K562 (cell line): ENCODE results near the gene C15orf62. TPM values are rescaled to one million over a fixed set of nuclear protein-coding genes. Genes with fewer than 3 reads are reported as not detected.

Experiments
- ATAC-seq: fragments of 200-7000 bp; cut with Tn5 transposase; 3 replicates; pipeline ENCODE4 v1.9.1; 2020; ENCODE audit warnings: moderate library complexity
- BruUV-seq: library from RNA; stranded (reverse); fragments of 400-500 nt; replicated peaks from 2 replicates; lab custom pipeline; 2021; lab: Mats Ljungman, UMichigan
- CTCF ChIA-PET: fragments of 300-600 bp; formaldehyde crosslinking; extraction: SDS; loops from one replicate; lab custom pipeline; 2021; ENCODE audit warnings: low intra/inter-chr PET ratio; lab: Yijun Ruan, JAX
- POLR2A ChIA-PET: fragments of 300-600, 350-650 bp; sonication (Branson Sonifier 250); formaldehyde crosslinking; extraction: SDS; loops from one replicate; lab custom pipeline; 2021; ENCODE audit warnings: antibody characterized with exemption, inconsistent platforms; lab: Yijun Ruan, JAX
- DNase-seq, 4 experiments: peaks; one replicate each; pipeline versions ENCODE4 v3.0.0 to v3.0.0-alpha.2; 2011 to 2018; ENCODE audit warnings: low spot score in 3 of 4, mixed read lengths in 3 of 4; ENCODE audit errors: extremely low read depth in 1 of 4
- FAIRE-seq: peaks from 2 replicates; lab custom pipeline; 2011; peaks lifted over from hg19 to GRCh38; lab: Jason Lieb, UNC
- H2AFZ ChIP-seq: 2 replicates; pipeline ENCODE4 v1.6.0; 2011; ENCODE audit warnings: low read depth, low read length, control low read depth, inconsistent platforms
- H3K27ac ChIP-seq: fragments of 200-600 bp; 3 replicates; pipeline ENCODE4 v1.8.0; 2011; ENCODE audit warnings: low read depth, mild to moderate bottlenecking, control low read depth, inconsistent platforms, low read length, moderate library complexity, mixed read lengths; ENCODE audit errors: extremely low read depth
- H3K27me3 ChIP-seq, 2 experiments: fragments of 300-600 bp in 1 of 2; 2 replicates in 1 of 2; 3 replicates in 1 of 2; pipeline versions ENCODE4 v1.6.0 to v1.8.0; 2011; ENCODE audit warnings: inconsistent platforms in 2 of 2, low read length in 2 of 2, mild to moderate bottlenecking in 1 of 2, mixed read lengths in 1 of 2, moderate library complexity in 1 of 2; ENCODE audit not compliant: control insufficient read depth in 2 of 2, insufficient read depth in 2 of 2
- H3K36me3 ChIP-seq: fragments of 300-600 bp; 3 replicates; pipeline ENCODE4 v1.8.0; 2011; ENCODE audit warnings: mild to moderate bottlenecking, low read length, inconsistent platforms; ENCODE audit not compliant: control insufficient read depth, insufficient read depth
- H3K4me1 ChIP-seq, 2 experiments: fragments of 200-600 bp in 1 of 2; replicated peaks in 1 of 2; 2 replicates in 1 of 2; 3 replicates in 1 of 2; pipeline versions ENCODE4 v1.5.1 to v1.8.0; 2011; ENCODE audit warnings: inconsistent platforms in 2 of 2, low read length in 2 of 2, mild to moderate bottlenecking in 1 of 2, mixed read lengths in 1 of 2, moderate library complexity in 1 of 2; ENCODE audit not compliant: control insufficient read depth in 2 of 2, insufficient read depth in 2 of 2
- H3K4me2 ChIP-seq: 2 replicates; pipeline ENCODE4 v1.6.1; 2011; ENCODE audit warnings: low read length, control low read depth, inconsistent platforms, mixed read lengths; ENCODE audit not compliant: insufficient read depth
- H3K4me3 ChIP-seq: fragments of 200-600 bp; sonication (generic), shearing (Covaris generic); 2 replicates; pipeline ENCODE4 v1.5.1; 2016; ENCODE audit warnings: control low read depth, inconsistent platforms
- H3K79me2 ChIP-seq: fragments of 200-600 bp; 3 replicates; pipeline ENCODE4 v1.8.0; 2011; ENCODE audit warnings: low read length, inconsistent platforms; ENCODE audit not compliant: control insufficient read depth, insufficient read depth
- H3K9ac ChIP-seq, 2 experiments: 2 replicates each; pipeline versions ENCODE4 v1.6.0 to v1.6.1; 2011; ENCODE audit warnings: low read depth in 2 of 2, low read length in 2 of 2, control low read depth in 1 of 2, inconsistent platforms in 1 of 2, mild to moderate bottlenecking in 1 of 2, mixed read lengths in 1 of 2; ENCODE audit not compliant: insufficient read depth in 1 of 2
- H3K9me1 ChIP-seq: one replicate; pipeline ENCODE4 v1.6.0; 2011; ENCODE audit warnings: inconsistent platforms, mild to moderate bottlenecking, low read length, moderate library complexity; ENCODE audit not compliant: control insufficient read depth, insufficient read depth
- H3K9me3 ChIP-seq: replicated peaks from 2 replicates; pipeline ENCODE4 v1.5.1; 2011; ENCODE audit warnings: low read depth, low read length, inconsistent platforms; ENCODE audit not compliant: control insufficient read depth, insufficient read depth
- H4K20me1 ChIP-seq: replicated peaks from 2 replicates; pipeline ENCODE4 v1.6.1; 2011; ENCODE audit warnings: low read length, inconsistent platforms, mixed read lengths; ENCODE audit not compliant: control insufficient read depth, insufficient read depth
- ARID1B ChIP-seq: fragments of 450-650 bp; IDR thresholded peaks from 2 replicates; pipeline ENCODE4 v1.6.1; 2016; ENCODE audit warnings: antibody characterized with exemption, mild to moderate bottlenecking, inconsistent platforms
- CREM ChIP-seq: IDR thresholded peaks from 2 replicates; pipeline ENCODE4 v1.6.1; 2014; ENCODE audit warnings: antibody characterized with exemption, low read depth
- DPF2 ChIP-seq: fragments of 450-650 bp; IDR thresholded peaks from 2 replicates; pipeline ENCODE4 v1.6.1; 2016
- FOXP1 ChIP-seq: sonication (generic); formaldehyde crosslinking; IDR thresholded peaks from 2 replicates; pipeline ENCODE4 v1.8.0; 2022; ENCODE audit warnings: mild to moderate bottlenecking, missing genetic modification reagents
- JUNB ChIP-seq: fragments of 450-650 bp; formaldehyde crosslinking; conservative IDR thresholded peaks from 2 replicates; pipeline ENCODE4 v1.4.0; 2020; ENCODE audit warnings: mild to moderate bottlenecking
- MXI1 ChIP-seq: IDR thresholded peaks from 2 replicates; pipeline ENCODE4 v1.6.1; 2011; ENCODE audit warnings: low read depth, mild to moderate bottlenecking, improper control_type of control experiment, low read length
- POLR2H ChIP-seq: IDR thresholded peaks from 2 replicates; pipeline ENCODE4 v1.6.1; 2016; ENCODE audit warnings: missing genetic modification characterization, low read depth, mild to moderate bottlenecking, control low read depth, missing compliant biosample characterization, moderate library complexity
- PRPF4 ChIP-seq: fragments of 200-400 bp; formaldehyde crosslinking; IDR thresholded peaks from one replicate; pipeline ENCODE4 v1.6.1; 2017; ENCODE audit warnings: low read length, low read depth, mild to moderate bottlenecking; ENCODE audit not compliant: insufficient read depth, poor library complexity, severe bottlenecking
- SIX5 ChIP-seq, 2 experiments: IDR thresholded peaks; 2 replicates each; pipeline ENCODE4 v1.6.1; 2011; ENCODE audit warnings: low read length in 2 of 2, borderline replicate concordance in 1 of 2, low read depth in 1 of 2, mild to moderate bottlenecking in 1 of 2, moderate library complexity in 1 of 2; ENCODE audit not compliant: insufficient read depth in 1 of 2
- TEAD4 ChIP-seq, 2 experiments: sonication (generic) in 1 of 2; formaldehyde crosslinking in 1 of 2; IDR thresholded peaks; 2 replicates each; pipeline versions ENCODE4 v1.6.1 to v1.8.0; 2012 to 2022; ENCODE audit warnings: borderline replicate concordance in 1 of 2, inconsistent platforms in 1 of 2, low read length in 1 of 2, mild to moderate bottlenecking in 1 of 2, missing genetic modification reagents in 1 of 2
- ZBTB8A ChIP-seq: fragments of 450-650 bp; IDR thresholded peaks from 2 replicates; pipeline ENCODE4 v1.6.1; 2018; ENCODE audit warnings: mild to moderate bottlenecking, moderate library complexity; ENCODE audit not compliant: partially characterized antibody
- ZNF12 ChIP-seq: sonication (generic); formaldehyde crosslinking; IDR thresholded peaks from 2 replicates; pipeline ENCODE4 v1.4.0; 2020; ENCODE audit warnings: mild to moderate bottlenecking, missing genetic modification reagents
- WGBS: fragments of 100-300 bp; shearing (Covaris generic); methylation state at CpG from one replicate; pipeline ENCODE4 v1.1.6; 2016; ENCODE audit warnings: low coverage, mixed read lengths; ENCODE audit not compliant: insufficient coverage; ENCODE audit errors: missing lambda C conversion rate; 5-methylcytosine and 5-hydroxymethylcytosine counted together
- in situ Hi-C: fragments of 300-500 bp; cut with MboI; formaldehyde crosslinking; loops from 4 replicates; pipeline ENCODE4 v1.15.0; 2018; ENCODE audit warnings: inconsistent platforms, mixed read lengths
- intact Hi-C: fragments of 100-400 bp; cut with micrococcal nuclease; formaldehyde crosslinking; loops from 2 replicates; pipeline ENCODE4 v1.14.2; 2022
- polyA plus RNA-seq, 8 experiments: library from polyadenylated mRNA; depleted of rRNA in 4 of 8; stranded (reverse) in 5 of 8; unstranded in 3 of 8; fragments of >200 nt; fragmentation: Nextera tagmentation in 2 of 8; fragmentation: Illumina TruSeq in 1 of 8; extraction: Ambion mirVana in 2 of 8; extraction: Trizol in 1 of 8; gene quantifications; 2 replicates each; pipeline versions ENCODE4 v1.2.1 to v1.2.3, GENCODE V29; 2011 to 2014; ENCODE audit warnings: inconsistent platforms in 1 of 8, missing spikeins in 1 of 8
- total RNA-seq, 7 experiments: library from RNA; depleted of rRNA in 6 of 7; stranded (reverse); fragments of >200 nt in 6 of 7; fragmentation: Illumina TruSeq in 2 of 7; extraction: Trizol in 2 of 7; gene quantifications; 2 replicates each; pipeline versions ENCODE4 v1.2.1 to v1.2.3, GENCODE V29; 2011 to 2021; ENCODE audit warnings: low replicate concordance in 1 of 7
- TF ChIP-seq, protein P1 (sequence below): fragments of 200-400 bp; formaldehyde crosslinking; IDR thresholded peaks from 2 replicates; pipeline ENCODE4 v1.6.1; 2017; ENCODE audit warnings: mild to moderate bottlenecking, low read depth, low read length, moderate library complexity
- TF ChIP-seq, protein P2 (sequence below): fragments of 250-450 bp; sonication (Bioruptor Pico); IDR thresholded peaks from 2 replicates; pipeline ENCODE4 v1.9.0; 2021; ENCODE audit warnings: mild to moderate bottlenecking, inconsistent platforms
- TF ChIP-seq, protein P3 (sequence below): fragments of 250-450 bp; sonication (Bioruptor Pico); IDR thresholded peaks from 2 replicates; pipeline ENCODE4 v1.5.1; 2021; ENCODE audit warnings: mild to moderate bottlenecking

C15orf62 gene
- total and polyA plus RNA-seq, 9 of the 15 experiments (the other 6 are each of a cell fraction or from before 2014, with no cell fraction given): 0.01 to 0.76 (median 0.30) TPM; not detected in 1

DNA sequence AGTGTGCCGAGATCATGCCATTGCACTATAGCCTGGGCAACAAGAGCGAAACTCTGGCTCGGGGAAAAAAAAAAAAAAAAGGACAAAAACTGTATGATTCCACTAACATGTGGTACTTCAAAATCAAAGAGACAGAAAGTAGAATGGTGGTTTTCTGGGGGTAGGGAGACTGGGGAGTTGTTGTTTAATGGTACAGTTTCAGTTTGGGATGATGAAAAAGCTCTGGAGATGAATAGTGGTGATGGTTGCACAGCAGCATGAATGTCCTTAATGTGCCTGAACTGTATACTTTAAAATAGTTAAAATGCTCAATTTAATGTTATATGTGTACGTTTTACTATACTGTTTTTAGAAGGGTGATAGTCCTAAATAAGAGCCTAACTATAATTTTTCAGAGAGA is 47.4 kb upstream of the C15orf62 start (continued):
- TF ChIP-seq, protein P1, sequence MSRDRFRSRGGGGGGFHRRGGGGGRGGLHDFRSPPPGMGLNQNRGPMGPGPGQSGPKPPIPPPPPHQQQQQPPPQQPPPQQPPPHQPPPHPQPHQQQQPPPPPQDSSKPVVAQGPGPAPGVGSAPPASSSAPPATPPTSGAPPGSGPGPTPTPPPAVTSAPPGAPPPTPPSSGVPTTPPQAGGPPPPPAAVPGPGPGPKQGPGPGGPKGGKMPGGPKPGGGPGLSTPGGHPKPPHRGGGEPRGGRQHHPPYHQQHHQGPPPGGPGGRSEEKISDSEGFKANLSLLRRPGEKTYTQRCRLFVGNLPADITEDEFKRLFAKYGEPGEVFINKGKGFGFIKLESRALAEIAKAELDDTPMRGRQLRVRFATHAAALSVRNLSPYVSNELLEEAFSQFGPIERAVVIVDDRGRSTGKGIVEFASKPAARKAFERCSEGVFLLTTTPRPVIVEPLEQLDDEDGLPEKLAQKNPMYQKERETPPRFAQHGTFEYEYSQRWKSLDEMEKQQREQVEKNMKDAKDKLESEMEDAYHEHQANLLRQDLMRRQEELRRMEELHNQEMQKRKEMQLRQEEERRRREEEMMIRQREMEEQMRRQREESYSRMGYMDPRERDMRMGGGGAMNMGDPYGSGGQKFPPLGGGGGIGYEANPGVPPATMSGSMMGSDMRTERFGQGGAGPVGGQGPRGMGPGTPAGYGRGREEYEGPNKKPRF: no peak

DNA sequence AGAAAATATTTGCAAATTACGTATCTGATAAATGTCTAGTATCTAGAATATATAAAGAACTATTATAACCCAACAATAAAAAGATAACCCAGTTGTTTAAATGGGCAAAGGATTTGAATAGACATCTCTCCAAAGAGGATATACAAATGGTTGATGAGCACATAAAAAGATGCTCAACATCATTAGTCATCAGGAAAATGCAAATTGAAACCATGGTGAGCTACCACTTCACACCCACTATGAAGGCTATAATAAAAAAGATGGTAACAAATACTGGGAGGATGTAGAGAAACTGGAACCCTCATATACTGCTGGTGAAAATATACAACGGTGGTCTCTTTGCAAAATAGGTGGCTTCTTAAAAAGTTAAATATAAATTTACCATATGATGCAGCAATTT is 46.8 kb upstream of the C15orf62 start:
- no peak overlapping the region for H2AFZ ChIP-seq
- intact Hi-C loops (no loop called here), in situ Hi-C loops (no loop called here)
- no peak overlapping the region for H3K4me3 ChIP-seq
- ChIA-PET POLR2A (interaction anchor here (0.9 to 1.2 kb wide), 3 partner anchors 14 to 133 kb away, joined by 3 to 4 read pairs (median 4); no protein-coding TSS in a partner anchor), CTCF (no interaction called here)
- no peaks in the 10 kb centered on the region for H3K9me3 ChIP-seq
- 0 out of 5 replicates have a peak, but pooled peaks cover 0 to 4% of the 10 kb centered on the region in 2 experiments for H3K4me1 ChIP-seq
- H3K27ac ChIP-seq: no peak overlapping the region
- H4K20me1 ChIP-seq: no peaks in the 10 kb centered on the region
- DNase-seq (no peak), ATAC-seq (no peak), FAIRE-seq (no peak)
- 74% methylated on average over 2 of the region's 2 CpGs for WGBS
- H3K9me1 ChIP-seq: no peaks in the 10 kb centered on the region
- BruUV-seq: no TSS peak
- no peak overlapping the region for H3K4me2 ChIP-seq
- H3K79me2 ChIP-seq: no peaks in the 10 kb centered on the region
- H3K36me3 ChIP-seq: peaks cover 68% of the 10 kb centered on the region
- H3K9ac ChIP-seq: no peak overlapping the region
- no peaks in the 10 kb centered on the region for H3K27me3 ChIP-seq
- TF ChIP-seq ZBTB8A (no peak), SIX5 (IDR thresholded peaks at IDR 0.05; ENCODE audit: borderline replicate concordance in 1 of 2, insufficient read depth in 1 of 2, low read depth in 1 of 2, low read length in 2 of 2) (no peak), FOXP1 (CRISPR knock-in tag) (no peak), ZNF12 (CRISPR knock-in tag) (no peak), TEAD4 (IDR thresholded peaks at IDR 0.05; ENCODE audit: low read length) (no peak), TEAD4 (CRISPR knock-in tag; IDR thresholded peaks at IDR 0.05; ENCODE audit: borderline replicate concordance) (no peak), PRPF4 (no peak), MXI1 (no peak), POLR2H (no peak), DPF2 (no peak), CREM (no peak), ARID1B (no peak), JUNB (CRISPR knock-in tag) (no peak)
- TF ChIP-seq, protein P2, sequence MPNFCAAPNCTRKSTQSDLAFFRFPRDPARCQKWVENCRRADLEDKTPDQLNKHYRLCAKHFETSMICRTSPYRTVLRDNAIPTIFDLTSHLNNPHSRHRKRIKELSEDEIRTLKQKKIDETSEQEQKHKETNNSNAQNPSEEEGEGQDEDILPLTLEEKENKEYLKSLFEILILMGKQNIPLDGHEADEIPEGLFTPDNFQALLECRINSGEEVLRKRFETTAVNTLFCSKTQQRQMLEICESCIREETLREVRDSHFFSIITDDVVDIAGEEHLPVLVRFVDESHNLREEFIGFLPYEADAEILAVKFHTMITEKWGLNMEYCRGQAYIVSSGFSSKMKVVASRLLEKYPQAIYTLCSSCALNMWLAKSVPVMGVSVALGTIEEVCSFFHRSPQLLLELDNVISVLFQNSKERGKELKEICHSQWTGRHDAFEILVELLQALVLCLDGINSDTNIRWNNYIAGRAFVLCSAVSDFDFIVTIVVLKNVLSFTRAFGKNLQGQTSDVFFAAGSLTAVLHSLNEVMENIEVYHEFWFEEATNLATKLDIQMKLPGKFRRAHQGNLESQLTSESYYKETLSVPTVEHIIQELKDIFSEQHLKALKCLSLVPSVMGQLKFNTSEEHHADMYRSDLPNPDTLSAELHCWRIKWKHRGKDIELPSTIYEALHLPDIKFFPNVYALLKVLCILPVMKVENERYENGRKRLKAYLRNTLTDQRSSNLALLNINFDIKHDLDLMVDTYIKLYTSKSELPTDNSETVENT: no peak
- TF ChIP-seq, protein P3, sequence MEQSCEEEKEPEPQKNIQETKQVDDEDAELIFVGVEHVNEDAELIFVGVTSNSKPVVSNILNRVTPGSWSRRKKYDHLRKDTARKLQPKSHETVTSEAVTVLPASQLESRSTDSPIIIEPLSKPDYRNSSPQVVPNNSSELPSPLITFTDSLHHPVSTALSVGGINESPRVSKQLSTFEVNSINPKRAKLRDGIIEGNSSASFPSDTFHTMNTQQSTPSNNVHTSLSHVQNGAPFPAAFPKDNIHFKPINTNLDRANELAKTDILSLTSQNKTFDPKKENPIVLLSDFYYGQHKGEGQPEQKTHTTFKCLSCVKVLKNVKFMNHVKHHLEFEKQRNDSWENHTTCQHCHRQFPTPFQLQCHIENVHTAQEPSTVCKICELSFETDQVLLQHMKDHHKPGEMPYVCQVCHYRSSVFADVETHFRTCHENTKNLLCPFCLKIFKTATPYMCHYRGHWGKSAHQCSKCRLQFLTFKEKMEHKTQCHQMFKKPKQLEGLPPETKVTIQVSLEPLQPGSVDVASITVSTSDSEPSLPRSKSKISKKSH: no peak
